ENCODE measurements around the gene SLC39A11. TPM values are rescaled to one million over a fixed set of nuclear protein-coding genes. Genes with fewer than 3 reads are reported as not detected.

The SLC39A11 gene
- total RNA-seq, 4 donors from 2014 or later, result 55.1 to 123 (median 97.0) TPM

DNA sequence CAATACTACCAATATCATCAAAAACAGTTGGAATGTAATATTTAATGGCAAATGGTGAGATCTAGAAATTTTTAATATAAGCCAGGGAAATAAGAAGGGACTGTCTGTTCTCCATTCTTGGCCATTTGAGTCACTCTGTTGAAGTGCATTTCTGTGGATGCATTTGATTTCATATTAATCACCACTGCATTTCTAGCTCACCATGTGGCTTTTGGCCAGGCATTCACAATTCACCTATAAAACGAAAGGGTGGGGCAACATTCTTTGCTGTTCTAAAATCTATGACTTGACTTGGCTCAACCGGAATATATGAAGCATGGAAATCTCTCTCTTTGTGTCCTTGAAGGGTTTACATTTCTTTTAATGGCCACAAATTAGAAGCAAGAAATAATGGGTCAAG lies 483.0 kb downstream of the SLC39A11 start:
- Histone ChIP-seq H3K36me3 (no peaks in the 10 kb centered on the region), H3K27ac (no peak overlapping the region), H3K9me3 (no peaks in the 10 kb centered on the region), H3K4me1 (no peaks in the 10 kb centered on the region), H3K4me3 (replicated peaks in 1 of 3) (no peak overlapping the region), H3K27me3 (no peaks in the 10 kb centered on the region)
- no peak for DNase-seq
- TF ChIP-seq POLR2A (IDR thresholded peaks at IDR 0.05) (no peak), CTCF (IDR thresholded peaks at IDR 0.05) (no peak)
- 79 to 84% methylated on average over 2 of the region's 2 CpGs for WGBS, 2 donors
- intact Hi-C loops (cut with DNase I), result no loop called here

DNA sequence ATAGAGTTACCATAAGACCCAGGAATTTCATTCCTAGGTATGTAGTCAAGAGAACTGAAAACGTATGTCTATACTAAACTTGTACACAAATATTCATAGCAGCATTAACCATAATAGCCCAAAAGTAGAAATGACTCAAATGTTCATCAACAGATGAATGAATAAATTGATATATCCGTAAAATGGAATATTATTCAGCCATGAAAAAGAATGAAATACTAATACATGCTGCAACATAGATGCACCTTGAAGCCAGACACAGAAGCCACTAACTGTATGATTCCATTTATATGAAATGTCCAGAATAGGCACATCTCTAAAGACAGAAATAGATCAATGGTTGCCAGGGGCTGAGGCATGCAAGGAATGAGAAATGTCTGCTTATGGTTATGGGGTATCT lies 484.1 kb downstream of the SLC39A11 start:
- TF ChIP-seq POLR2A (IDR thresholded peaks at IDR 0.05) (no peak), CTCF (IDR thresholded peaks at IDR 0.05) (no peak)
- Histone ChIP-seq H3K4me3 (replicated peaks in 1 of 3) (no peak overlapping the region), H3K27ac (no peak overlapping the region), H3K27me3 (no peaks in the 10 kb centered on the region), H3K9me3 (no peaks in the 10 kb centered on the region), H3K36me3 (no peaks in the 10 kb centered on the region), H3K4me1 (no peaks in the 10 kb centered on the region)
- DNase-seq, result no peak
- WGBS, 2 donors, result 89 to 91% methylated on average over 2 of the region's 2 CpGs
- intact Hi-C loops (cut with DNase I), result no loop called here

GRCh38 chr17:72606656-72607055 lies 485.8 kb downstream of the SLC39A11 start:
- no peak for DNase-seq
- Histone ChIP-seq H3K4me3 (replicated peaks in 1 of 3) (no peak overlapping the region), H3K27me3 (no peaks in the 10 kb centered on the region), H3K9me3 (no peaks in the 10 kb centered on the region), H3K36me3 (no peaks in the 10 kb centered on the region), H3K27ac (no peak overlapping the region), H3K4me1 (no peaks in the 10 kb centered on the region)
- TF ChIP-seq POLR2A (IDR thresholded peaks at IDR 0.05), result no peak
- no peak for TF ChIP-seq CTCF (IDR thresholded peaks at IDR 0.05)
- intact Hi-C loops (cut with DNase I), result no loop called here

GRCh38 chr17:72605543-72605942 lies 486.9 kb downstream of the SLC39A11 start:
- no peaks in the 10 kb centered on the region for H3K4me1 ChIP-seq
- no peaks in the 10 kb centered on the region for H3K27me3 ChIP-seq
- no peak for DNase-seq
- 69 to 100% methylated on average over 1 of the region's 1 CpG for WGBS, 2 donors
- intact Hi-C loops (cut with DNase I), result no loop called here
- H3K27ac ChIP-seq, result no peak overlapping the region
- TF ChIP-seq POLR2A (IDR thresholded peaks at IDR 0.05), result no peak
- TF ChIP-seq CTCF (IDR thresholded peaks at IDR 0.05), result no peak
- no peaks in the 10 kb centered on the region for H3K9me3 ChIP-seq
- no peaks in the 10 kb centered on the region for H3K36me3 ChIP-seq
- H3K4me3 ChIP-seq (replicated peaks in 1 of 3), result no peak overlapping the region

- no peaks in the 10 kb centered on the region for H3K36me3 ChIP-seq
- no peak for DNase-seq
- H3K9me3 ChIP-seq, result no peaks in the 10 kb centered on the region
- H3K4me1 ChIP-seq, result no peaks in the 10 kb centered on the region
- H3K27me3 ChIP-seq, result no peaks in the 10 kb centered on the region
- H3K4me3 ChIP-seq (replicated peaks in 1 of 3), result no peak overlapping the region
- WGBS, 2 donors, result 67% methylated on average over 11 of the region's 11 CpGs
- H3K27ac ChIP-seq, result no peak overlapping the region
- intact Hi-C loops (cut with DNase I), result no loop called here
- TF ChIP-seq POLR2A (IDR thresholded peaks at IDR 0.05), result no peak
- no peak for TF ChIP-seq CTCF (IDR thresholded peaks at IDR 0.05)
These were observed 488.0 kb downstream of the SLC39A11 start for GRCh38 chr17:72604518-72604917.

All from thyroid gland (tissue), 4 donors.